Stimulated activated CD4-positive, alpha-beta T cell treated with anti-CD3 and anti-CD28 coated beads, Interleukin-15, amount 100 ng/mL, for 48 hours (primary cell): ENCODE results near the gene C7orf25.
A peak's percentile ranks its signal among the peaks of the same experiment; 100 is the strongest.

Experiments
- DNase-seq, 2 donors: peaks; one replicate each; pipeline ENCODE4 v3.0.0-alpha.2; 2020; ENCODE audit warnings: low read depth in 2 of 2

The C7orf25 gene

DNA sequence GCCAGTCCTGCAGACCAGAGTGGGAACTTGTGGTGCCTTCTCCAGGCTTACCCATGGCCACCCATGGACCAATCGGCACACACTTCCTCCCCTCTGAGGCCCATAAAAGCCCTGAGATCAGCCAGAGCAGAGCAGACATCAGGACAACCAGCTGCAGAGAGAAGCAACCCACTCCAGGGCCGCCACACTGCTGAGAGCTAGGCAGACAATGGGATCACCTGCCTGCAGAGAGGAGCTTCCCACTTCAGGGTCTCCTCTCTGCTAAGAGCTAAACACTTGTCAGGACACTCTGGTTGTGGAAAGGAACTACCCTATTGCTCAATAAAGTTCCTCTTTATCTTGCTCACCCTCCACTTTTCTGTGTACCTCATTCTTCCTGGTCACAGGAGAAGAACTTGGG, 34.0 kb downstream of the C7orf25 start:
- no peak for DNase-seq

DNA sequence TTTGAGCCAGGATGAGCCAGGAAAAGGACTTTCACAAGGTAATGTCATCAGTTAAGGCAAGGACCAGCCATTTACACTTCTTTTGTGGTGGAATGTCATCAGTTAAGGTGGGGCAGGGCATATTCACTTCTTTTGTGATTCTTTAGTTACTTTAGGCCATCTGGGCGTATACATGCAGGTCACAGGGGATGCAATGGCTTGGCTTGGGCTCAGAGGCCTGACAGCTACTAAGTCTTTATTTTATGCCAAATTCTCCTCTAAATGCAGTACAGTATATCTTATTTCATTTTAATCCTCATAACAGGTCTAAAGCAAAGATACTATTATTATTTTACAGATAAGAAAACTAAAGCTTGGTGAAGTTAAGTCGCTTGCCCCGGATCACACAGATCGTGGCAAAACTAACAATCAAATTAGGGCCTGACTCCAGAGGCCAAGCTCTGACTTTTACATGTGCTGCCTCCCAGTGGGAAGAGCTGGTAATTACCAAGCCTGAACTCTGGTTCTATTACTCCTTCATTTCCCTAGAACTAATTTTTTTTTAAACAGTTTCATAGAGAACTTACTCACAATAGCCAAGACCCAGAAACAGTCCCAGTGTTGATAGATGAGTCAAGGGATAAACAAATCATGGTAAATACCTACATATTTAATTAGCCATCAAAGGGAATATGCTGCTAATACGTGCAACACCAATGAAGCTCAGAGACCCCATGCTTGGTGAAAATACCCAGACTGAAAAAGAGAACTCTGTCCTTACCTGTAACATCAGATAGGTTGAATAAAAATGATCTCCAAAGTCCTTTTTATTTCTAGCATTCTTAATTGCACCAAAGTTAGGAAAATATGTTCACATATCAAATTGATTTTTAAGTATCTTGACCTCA, 35.4 kb downstream of the C7orf25 start:
- peak; percentile 41 to 46 for DNase-seq

DNA sequence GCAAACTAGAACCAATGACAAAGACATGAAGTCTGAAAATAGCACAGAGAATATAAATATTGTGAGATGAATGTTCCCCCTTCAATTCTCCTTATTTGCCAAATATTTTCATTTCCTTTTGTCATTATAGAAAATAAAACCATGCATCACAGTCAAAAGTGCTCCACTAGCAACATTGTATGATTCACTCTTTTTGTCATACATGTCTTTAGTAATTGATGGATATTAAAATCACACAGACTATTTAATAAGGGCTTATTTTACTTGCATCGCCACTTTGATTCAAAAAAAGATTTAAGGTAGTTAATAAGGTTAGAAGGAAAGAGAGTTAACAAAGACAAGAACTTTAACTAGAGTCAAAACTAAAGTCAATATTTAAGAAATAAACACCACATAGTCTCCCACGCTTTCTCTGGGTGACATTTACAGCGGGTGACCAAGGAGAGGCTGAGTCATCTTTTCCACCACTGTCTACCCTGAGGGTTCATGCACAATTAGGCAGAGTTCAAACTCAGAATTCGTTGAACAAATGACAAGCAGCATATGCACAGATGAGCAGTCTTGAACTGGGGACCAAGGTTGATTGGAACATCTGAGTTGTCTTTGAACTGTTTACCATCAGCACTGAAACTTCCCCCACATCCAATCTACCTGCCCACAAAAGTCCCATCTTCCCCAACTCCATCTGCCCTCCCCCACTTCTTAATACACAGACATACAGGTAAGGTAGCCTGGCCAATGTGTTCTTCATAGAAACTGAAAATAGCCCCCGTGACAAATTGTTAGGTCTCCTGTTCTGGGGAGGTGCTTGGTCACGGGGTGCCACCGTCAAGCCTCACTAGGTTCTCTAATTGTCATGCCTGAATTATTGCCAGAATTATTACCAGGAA, 42.5 kb downstream of the C7orf25 start:
- DNase-seq: peak; percentile 22 to 41

DNA sequence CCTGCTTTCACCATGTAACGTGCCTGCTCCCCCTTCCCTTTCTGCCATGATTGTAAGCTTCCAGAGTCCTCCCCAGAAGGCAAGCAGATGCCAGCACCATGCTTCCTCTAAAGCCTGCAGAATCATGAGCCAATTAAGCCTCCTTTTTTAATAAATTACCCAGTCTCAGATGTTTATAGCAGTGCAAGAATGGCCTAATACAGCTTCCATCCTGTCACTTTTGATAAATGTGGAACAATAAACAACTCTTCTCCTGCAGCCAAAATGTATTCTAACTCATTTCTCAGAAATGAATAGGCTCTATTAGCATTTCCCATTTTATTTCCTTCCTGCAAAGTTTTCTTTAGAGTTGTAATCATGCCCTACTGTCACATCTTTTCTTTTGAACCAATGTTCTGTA, 43.4 kb downstream of the C7orf25 start:
- no peak for DNase-seq
